Lung microvascular endothelial cell (primary cell): ENCODE results near the gene CLK1. TPM values are rescaled to one million over a fixed set of nuclear protein-coding genes. Genes with fewer than 3 reads are reported as not detected.
"Not testable (repeated sequence)": the region's sequence is repeated elsewhere in the genome, so short reads cannot be mapped to it uniquely, and the experiment has no call there.

Experiments
- DNase-seq, 2 donors: peaks; one replicate each; pipeline versions ENCODE4 v3.0.0 to v3.0.0-alpha.2; 2010; ENCODE audit warnings: low read depth in 2 of 2
- total RNA-seq: library from RNA; depleted of rRNA; stranded (reverse); fragments of >200 nt; gene quantifications from 2 replicates; pipeline ENCODE4 v1.2.1, GENCODE V29; 2014

The CLK1 gene
- 46.9 and 87.5 TPM in 2 replicates for total RNA-seq

DNA sequence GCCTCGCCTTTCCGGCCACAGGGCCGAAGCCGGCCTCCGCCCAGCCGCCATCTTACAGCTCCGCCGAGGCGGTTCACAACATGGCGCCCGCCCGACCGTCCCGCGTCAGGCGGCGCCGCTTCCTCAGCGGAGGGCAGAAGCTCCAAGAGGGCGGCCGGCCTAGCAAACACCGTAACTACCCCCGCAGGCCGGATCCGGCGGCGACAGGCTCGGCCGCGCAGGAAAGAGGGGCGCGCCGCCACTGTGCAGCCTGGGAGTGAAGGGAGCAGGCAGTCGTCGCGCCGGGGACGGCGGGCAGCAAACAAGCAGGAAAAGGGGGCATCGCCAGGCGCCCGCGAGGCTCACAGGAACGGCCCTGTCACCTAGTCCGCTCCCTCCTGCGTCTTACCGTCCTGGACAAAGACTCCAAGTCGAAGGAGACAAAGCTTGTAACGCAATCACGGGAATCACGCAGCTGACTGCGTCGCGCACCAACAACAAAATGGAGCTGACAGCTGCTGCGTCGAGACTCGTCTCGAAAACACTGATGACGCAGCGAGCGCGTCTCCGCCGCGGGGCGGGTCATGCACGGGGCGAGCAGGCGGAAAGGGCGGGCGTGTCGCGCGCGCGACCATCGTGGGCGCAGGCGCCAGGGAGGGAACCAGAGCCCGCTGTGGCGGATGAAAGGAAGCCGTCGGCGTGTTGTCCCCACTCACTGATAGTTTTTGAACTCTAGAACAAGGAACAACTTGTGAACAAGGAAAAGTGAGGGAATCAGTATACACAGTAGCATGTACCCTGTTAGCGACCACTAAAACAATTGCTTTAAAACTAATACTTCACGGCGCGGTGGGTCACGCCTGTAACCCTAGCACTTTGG, at the start of gene CLK1:
Gene CLK1, minus strand, starts transcription at position 483 of the 859 bp plus-strand sequence. CDS start 2,796 bp downstream, outside the sequence.
- DNase-seq: peak; percentile 95 to 97

GRCh38 chr2:200913654-200914053, 49.2 kb upstream of the CLK1 start:
- peak; percentile 33 to 52 for DNase-seq

DNA sequence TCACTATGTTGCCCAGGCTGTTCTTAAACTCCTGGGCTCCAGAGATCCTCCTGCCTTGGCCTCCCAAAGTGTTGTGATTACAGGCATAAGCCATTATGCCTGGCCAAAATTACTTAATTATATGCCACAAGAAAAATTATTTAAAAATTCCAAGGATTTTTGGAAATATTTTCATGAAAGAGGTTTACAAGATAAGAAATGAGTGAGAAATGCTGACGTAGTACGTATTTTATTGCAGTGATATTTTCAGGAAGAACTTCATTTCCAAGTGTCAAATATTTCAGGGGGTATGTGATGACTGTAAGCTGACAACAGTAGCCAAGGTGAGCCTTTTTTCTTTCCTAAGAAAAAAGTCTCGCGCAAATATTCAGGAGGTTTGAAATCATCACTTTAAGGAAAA, 45.5 kb upstream of the CLK1 start:
- DNase-seq: no peak

DNA sequence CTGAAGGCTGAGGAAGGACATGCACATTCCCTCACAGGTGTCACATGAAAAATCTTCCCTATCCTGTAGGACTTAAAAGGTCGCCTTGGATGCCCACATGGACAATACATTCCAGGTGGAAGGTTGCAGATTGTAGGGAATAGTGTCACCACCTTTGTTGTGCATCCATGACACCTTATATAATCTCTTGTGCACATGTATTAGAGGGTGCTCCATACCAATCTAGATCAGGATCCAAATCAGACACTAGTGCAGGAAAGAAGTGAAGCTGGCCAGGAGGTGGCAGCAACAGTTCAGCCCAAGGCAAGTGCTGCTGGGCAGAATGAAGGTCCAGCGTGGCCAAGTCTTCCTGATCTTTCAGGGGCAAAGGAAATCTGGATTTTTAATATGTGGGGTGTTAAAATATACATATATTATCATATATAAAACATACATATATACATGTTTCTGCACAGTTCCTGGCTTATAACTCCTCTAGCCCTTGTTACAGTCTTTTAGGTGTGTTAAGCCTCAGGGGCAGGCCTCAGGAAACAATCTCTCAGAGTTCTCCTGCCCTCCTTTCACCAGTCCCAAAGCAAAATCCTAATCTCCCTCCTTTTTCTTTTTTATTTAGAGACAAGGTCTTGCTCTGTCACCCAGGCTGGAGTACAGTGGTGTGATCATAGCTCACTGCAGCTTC, 41.3 kb upstream of the CLK1 start:
- DNase-seq: peak; percentile 83 to 88

DNA sequence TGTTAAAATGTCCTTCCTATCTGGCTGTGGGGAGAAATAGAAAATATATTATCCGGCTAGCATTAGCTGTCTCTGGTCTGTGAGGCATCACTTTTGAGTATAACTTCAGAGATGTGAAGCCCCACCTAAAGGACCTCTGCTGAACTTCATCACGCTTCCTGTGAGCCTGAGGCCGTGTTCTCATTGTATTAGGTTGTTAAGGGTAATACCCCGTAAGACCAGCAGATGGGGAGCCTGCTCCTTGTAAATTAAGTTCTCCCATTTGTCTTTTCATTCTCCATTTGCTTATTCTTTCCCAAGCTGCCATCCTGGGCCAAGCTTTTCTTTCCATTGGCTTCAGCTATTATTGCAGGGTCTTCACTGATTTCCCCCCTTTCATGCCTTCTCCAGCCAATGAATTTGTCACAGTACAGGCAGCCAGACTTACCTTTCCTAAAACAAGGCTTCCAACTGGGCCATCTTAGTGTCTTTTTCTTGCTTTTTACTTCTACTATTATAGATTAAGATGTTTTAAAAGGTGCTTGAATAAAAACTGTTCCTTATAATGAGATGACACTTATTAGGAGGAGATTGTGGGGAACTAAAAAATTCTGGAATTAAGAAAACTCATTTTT, 37.1 kb upstream of the CLK1 start:
- peak; percentile 92 to 93 for DNase-seq

DNA sequence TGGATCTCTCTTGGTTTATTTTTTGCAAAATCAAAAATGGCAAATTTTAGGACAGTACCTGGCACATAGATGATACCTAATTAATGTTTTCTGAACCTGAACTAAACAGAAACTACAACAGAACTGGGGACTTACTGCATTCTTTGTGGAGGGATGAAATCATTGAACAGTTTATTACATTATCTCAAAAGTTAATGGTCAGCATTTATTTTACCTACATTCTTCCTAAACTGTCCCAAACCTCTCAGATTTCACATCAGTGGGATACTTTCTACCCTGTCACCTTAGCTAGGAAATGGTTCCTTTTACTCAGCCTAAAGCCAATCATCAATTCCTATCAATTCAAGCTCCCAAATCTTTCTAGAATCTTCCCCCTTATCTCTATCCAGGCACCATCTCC, 35.0 kb upstream of the CLK1 start:
- DNase-seq: no peak

DNA sequence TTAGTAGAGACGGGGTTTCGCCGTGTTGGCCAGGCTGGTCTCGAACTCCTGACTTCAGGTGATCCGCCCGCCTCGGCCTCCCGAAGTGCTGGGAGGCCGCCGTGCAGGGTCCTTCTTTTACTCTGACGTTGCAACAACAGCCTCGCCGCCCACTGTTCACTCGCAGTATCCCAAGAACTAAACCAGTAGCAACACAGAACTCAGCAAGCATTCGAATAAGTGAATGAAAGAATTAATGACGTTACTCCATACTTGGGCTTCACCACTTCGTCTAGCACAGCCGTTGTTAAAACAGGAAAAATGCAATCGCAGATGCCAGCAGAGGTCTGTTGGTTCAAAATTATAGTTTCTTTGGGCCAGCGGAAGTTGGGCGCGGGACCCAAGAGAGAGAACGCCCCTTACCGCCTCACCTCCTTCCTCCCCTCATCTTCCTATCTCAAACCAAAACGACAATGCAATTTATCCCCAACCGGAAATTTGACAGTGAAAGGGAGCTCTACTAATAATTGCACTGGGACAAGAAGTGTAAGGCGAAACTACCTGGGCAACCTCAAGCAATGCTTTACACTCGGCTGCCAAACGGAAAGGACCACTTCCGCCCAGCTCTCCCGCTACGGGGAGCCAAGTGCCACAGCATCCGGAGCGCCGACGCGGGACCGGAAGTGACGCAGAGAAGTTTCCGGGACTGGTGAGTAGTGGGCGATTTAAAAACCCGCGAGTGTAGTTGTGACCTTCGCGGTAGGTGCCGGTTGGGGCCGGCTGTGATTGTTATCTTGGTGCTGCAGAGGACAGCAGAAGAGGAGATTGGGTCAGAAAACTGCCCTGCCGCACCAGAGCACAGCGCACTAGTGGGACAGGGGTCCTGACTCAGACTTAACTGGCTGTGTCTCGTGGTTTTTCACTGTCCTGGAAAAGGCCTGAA, 24.5 kb upstream of the CLK1 start, which contains the start of the genes NIF3L1 and PPIL3:
Gene NIF3L1, plus strand, starts transcription at position 668 of the 922 bp plus-strand sequence. CDS start 2,573 bp downstream, outside the sequence.
Gene PPIL3, minus strand, starts transcription at position 374 of the 922 bp plus-strand sequence. CDS start 1,462 bp downstream, outside the sequence.
- DNase-seq: peak; percentile 98

DNA sequence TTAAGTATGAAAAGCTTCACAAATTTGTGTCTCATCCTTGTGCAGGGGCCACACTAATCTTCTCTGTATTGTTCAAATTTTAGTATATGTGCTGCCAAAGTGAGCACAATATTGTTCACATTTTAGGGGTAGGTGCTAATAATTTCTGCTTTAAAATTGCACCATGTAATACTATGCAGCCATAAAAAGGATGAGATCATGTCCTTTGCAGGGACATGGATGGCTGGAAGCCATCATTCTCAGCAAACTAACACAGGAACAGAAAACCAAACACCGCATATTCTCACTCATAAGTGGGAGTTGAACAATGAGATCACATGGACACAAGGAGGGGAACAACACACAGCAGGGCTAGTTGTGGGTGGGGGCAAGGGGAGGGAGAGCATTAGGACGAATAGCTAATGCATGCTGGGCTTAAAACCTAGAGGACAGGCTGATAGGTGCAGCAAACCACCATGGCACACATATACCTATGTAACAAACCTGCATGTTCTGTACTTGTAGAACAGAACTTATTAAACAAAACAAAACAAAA, 17.3 kb upstream of the CLK1 start:
- DNase-seq: not testable (repeated sequence)

DNA sequence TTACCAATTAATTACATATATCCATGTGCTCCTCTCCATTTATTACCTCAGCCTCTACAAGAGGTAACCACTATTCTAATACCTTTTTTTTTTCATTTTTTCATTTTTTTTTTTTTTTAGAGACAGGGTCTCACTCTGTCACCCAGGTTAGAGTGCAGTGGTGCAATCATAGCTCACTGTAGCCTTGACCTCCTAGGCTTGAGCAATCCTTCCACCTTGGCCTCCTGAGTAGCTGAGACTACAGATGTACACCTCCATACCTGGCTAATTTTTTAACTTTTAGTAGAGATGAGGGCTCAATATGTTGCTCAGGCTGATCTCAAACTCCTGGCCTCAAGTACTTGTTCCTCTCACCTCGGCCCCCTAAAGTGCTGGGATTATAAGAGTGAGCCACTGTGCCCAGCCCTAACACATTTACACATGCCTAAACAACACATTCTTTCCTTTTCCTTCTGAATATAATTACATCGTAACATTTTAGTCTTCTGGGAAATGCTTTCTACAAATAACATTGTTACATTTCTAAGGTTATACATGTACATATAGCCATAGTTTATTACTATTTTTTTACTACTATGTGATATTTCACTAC, 13.9 kb upstream of the CLK1 start:
- no peak for DNase-seq

DNA sequence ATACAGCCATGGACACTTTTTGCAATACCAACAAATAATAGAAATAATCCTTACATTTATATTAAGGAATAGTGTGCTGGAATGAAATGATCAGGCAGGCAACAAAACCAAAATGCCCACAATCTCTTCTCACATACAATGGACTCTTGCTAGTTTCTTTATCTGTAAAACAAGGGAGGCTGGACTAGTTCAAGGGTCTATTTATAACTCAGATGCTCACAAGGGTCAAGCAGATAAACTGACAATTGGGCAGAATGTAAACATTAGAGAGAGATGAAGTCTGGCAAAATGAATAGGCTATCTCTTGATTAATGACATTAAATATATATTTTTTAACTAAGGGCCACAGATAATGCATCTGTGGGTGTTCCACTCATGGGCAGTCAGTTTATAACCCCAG, 13.0 kb upstream of the CLK1 start:
- no peak for DNase-seq

DNA sequence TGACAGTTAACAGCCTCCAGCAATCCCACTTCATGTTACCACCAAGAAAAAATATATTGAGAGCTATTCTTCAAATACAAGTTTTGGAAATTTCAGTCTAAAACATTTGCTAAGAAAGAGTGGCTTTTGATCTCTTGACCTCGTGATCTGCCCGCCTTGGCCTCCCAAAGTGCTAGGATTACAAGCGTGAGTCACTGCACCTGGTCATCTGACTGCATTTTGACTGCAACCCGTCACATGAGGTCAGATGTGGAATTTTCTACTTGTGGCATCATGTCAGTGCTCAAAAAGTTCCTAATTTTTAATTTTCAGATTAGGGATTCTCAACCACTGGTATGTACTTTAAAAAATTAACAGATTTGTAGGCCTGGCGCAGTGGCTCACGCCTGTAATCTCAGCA, 9.1 kb upstream of the CLK1 start:
- no peak for DNase-seq

DNA sequence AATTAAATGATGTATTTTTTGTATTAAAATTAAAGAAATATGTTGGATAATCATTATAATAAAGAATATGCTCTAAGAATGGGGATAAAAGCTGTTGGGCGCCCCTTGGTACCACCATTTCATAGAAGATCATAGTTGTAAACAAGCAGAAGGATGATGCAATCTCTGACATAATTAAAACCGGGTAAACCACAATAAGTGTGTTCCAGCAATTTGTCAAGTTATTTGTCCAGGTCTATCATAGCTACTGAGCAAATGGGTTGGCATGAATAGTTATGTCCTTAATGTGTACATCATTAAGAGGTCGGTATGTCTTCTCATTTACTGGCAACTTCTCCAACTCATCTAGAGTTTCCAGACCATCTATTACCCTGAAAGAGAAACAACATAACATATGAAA, 6.7 kb upstream of the CLK1 start:
- no peak for DNase-seq

GRCh38 chr2:200869014-200869413, 4.6 kb upstream of the CLK1 start:
- no peak for DNase-seq

DNA sequence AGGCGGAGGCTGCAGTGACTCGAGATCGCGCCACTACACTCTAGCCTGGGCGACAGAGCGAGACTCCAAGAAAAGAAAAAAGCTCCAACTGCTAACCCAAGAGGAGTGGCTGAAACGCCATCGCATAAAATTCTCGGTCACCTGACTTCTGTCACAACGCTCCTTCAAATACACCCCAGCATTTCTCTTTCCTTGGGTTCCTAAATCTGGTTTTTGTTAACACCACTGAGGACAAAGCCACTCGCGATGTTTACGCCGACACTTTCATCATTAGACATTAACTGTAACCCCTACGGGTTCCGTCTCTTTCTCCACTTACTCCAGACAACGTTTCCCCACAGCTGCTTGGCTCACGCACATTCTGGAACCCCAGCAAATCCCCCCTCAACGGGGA, 679 bp downstream of the CLK1 start:
- DNase-seq: no peak

- DNase-seq: peak; percentile 79 to 80
Observed at GRCh38 chr2:200862532-200863000, 1.9 kb downstream of the CLK1 start.

GRCh38 chr2:200861617-200862155, 2.8 kb downstream of the CLK1 start:
- DNase-seq: no peak

DNA sequence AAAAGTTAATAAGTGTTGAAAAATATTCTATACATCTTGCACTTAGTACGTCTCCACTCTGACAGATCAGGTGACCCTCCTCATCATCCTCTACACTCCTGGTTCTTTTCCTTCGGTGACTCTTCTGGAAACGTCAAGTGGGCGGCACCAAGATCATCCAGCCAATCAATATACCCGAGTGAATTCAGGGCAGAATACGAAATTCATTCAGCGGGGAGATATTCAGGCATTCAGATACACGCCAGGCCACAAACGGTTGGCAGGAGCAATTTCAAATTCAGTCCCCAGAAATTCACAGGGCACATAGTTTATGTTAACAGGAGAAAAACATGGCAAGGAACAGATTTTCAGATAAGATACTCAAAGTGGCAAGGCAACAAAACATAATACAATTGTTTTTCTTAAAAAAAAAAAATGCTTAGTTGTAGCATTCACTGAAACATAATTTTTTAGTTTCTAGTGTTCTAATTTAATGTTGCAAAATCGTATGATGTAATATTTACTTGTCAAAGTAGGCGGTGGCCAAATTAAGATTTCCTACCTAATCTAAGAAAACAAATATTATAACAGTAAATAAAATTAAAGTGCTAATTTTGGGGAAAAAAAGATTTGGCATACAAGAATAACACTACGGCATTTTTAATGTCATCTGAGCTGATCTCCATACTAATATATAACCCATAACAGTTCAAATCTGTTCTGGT, 4.2 kb downstream of the CLK1 start:
- peak; percentile 54 to 71 for DNase-seq

GRCh38 chr2:200856806-200857205, 7.7 kb downstream of the CLK1 start:
- no peak for DNase-seq

DNA sequence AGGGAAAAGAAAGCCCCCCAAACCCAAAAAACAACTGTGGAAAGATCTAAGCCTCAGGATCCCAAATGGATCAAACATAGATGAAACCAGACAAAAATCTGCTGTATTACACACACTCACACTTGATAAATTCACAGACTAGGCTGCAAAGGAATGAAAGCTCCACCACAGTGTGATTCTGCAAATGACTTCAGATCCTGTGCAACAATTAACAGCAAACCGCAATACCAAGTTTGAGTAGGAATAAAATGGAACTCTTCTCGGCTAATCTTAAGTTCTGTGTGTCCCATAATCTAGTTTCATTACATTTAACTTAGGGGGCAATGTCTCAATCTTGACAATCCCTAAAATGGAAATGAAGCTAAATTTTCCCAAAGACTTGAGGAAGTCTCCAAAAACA, 11.9 kb downstream of the CLK1 start:
- no peak for DNase-seq
